SK-N-SH (cell line): ENCODE data around the gene MRPL21.
"Not testable (repeated sequence)": the region's sequence is repeated elsewhere in the genome, so short reads cannot be mapped to it uniquely, and the experiment has no call there.

ENCODE experiments used
- CTCF ChIP-seq: fragments of 200-600 bp; sonication (generic); IDR thresholded peaks from 2 replicates; pipeline ENCODE4 v1.6.1; 2017; ENCODE audit warnings: antibody characterized with exemption, mild to moderate bottlenecking, moderate library complexity
- FOXJ3 ChIP-seq: sonication (generic); formaldehyde crosslinking; IDR thresholded peaks from 2 replicates; pipeline ENCODE4 v1.5.1; 2020; ENCODE audit warnings: mild to moderate bottlenecking, missing genetic modification reagents
- MXI1 ChIP-seq: IDR thresholded peaks from 2 replicates; pipeline ENCODE4 v1.6.1; 2012; ENCODE audit warnings: mild to moderate bottlenecking, low read depth, low read length, improper control_type of control experiment
- YY1 ChIP-seq: IDR thresholded peaks from 2 replicates; pipeline ENCODE4 v1.4.0; 2012; ENCODE audit warnings: low read depth, mild to moderate bottlenecking
- TF ChIP-seq, protein P1 (sequence below): fragments of 150-350 bp; IDR thresholded peaks from 2 replicates; pipeline ENCODE4 v1.6.1; 2017; ENCODE audit warnings: antibody characterized with exemption, low read length, low read depth, borderline replicate concordance
- TF ChIP-seq, protein P2 (sequence below): IDR thresholded peaks from 2 replicates; pipeline ENCODE4 v1.6.1; 2012; ENCODE audit warnings: mild to moderate bottlenecking, low read depth, low read length, moderate library complexity
- TF ChIP-seq, protein P3 (sequence below): IDR thresholded peaks from 2 replicates; pipeline ENCODE4 v1.4.0; 2012; ENCODE audit warnings: low read depth

GRCh38 chr11:68884827-68885226, 18.8 kb downstream of the MRPL21 start:
- TF ChIP-seq, protein P1, sequence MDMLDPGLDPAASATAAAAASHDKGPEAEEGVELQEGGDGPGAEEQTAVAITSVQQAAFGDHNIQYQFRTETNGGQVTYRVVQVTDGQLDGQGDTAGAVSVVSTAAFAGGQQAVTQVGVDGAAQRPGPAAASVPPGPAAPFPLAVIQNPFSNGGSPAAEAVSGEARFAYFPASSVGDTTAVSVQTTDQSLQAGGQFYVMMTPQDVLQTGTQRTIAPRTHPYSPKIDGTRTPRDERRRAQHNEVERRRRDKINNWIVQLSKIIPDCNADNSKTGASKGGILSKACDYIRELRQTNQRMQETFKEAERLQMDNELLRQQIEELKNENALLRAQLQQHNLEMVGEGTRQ = not testable (repeated sequence)
- TF ChIP-seq CTCF, MXI1, FOXJ3, YY1: not testable (repeated sequence)
- TF ChIP-seq, protein P2, sequence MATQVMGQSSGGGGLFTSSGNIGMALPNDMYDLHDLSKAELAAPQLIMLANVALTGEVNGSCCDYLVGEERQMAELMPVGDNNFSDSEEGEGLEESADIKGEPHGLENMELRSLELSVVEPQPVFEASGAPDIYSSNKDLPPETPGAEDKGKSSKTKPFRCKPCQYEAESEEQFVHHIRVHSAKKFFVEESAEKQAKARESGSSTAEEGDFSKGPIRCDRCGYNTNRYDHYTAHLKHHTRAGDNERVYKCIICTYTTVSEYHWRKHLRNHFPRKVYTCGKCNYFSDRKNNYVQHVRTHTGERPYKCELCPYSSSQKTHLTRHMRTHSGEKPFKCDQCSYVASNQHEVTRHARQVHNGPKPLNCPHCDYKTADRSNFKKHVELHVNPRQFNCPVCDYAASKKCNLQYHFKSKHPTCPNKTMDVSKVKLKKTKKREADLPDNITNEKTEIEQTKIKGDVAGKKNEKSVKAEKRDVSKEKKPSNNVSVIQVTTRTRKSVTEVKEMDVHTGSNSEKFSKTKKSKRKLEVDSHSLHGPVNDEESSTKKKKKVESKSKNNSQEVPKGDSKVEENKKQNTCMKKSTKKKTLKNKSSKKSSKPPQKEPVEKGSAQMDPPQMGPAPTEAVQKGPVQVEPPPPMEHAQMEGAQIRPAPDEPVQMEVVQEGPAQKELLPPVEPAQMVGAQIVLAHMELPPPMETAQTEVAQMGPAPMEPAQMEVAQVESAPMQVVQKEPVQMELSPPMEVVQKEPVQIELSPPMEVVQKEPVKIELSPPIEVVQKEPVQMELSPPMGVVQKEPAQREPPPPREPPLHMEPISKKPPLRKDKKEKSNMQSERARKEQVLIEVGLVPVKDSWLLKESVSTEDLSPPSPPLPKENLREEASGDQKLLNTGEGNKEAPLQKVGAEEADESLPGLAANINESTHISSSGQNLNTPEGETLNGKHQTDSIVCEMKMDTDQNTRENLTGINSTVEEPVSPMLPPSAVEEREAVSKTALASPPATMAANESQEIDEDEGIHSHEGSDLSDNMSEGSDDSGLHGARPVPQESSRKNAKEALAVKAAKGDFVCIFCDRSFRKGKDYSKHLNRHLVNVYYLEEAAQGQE = not testable (repeated sequence)
- TF ChIP-seq, protein P3, sequence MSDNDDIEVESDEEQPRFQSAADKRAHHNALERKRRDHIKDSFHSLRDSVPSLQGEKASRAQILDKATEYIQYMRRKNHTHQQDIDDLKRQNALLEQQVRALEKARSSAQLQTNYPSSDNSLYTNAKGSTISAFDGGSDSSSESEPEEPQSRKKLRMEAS = not testable (repeated sequence)
